ENCODE results near the gene MOV10L1.
A peak's percentile ranks its signal among the peaks of the same experiment; 100 is the strongest.

The MOV10L1 gene

DNA sequence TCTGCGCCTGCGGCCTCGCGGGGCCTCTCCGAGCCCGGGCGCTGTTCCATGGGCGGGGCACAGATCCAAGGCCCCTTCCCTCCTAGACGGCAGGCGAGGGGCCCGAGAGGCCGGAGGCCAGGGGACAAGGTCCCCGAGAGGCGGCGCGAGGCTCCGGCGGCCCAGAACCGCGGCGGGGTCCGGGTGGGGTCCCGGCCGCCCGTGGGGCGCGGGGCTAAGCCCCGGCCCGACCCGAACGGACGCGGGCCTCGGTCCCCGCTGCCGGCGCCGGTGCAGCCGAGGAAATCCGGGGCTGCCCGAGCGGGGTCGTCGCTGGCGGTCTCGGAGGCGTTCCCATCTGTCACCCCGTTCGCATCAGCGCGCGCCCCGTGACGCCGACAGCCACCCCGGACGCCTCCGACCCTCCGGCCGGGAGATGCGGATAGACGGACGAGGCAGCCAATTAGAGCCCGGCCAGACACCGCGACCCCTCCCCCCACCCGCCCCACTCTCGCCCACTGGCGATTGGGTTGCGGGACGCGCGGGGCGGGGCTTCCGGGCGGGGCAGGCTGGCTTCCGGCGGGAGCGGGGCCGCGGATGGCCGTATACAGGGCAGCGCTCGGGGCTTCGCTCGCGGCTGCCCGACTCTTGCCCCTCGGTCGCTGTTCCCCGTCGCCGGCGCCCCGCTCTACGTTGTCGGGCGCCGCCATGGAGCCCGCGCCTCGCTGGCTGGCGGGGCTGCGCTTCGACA lies 110.8 kb downstream of the MOV10L1 start, which contains the start of gene SELENOO:
Gene SELENOO (plus strand): TSS at position 551 of the 730 bp plus-strand sequence. CDS start 26 bp downstream, at position 577.
- WGBS, 2 donors (ENCODE audit: extremely low coverage in 2 of 2, insufficient read length in 2 of 2, insufficient replicate concordance in 1 of 2): no CpG with 5 or more reads among the region's 105 CpGs
- H3K36me3 ChIP-seq (replicated peaks in 1 of 2; ENCODE audit: control insufficient read depth in 2 of 2, insufficient read depth in 2 of 2, low read length in 2 of 2): peaks cover 10 to 48% of the 10 kb centered on the region in 2 donors

DNA sequence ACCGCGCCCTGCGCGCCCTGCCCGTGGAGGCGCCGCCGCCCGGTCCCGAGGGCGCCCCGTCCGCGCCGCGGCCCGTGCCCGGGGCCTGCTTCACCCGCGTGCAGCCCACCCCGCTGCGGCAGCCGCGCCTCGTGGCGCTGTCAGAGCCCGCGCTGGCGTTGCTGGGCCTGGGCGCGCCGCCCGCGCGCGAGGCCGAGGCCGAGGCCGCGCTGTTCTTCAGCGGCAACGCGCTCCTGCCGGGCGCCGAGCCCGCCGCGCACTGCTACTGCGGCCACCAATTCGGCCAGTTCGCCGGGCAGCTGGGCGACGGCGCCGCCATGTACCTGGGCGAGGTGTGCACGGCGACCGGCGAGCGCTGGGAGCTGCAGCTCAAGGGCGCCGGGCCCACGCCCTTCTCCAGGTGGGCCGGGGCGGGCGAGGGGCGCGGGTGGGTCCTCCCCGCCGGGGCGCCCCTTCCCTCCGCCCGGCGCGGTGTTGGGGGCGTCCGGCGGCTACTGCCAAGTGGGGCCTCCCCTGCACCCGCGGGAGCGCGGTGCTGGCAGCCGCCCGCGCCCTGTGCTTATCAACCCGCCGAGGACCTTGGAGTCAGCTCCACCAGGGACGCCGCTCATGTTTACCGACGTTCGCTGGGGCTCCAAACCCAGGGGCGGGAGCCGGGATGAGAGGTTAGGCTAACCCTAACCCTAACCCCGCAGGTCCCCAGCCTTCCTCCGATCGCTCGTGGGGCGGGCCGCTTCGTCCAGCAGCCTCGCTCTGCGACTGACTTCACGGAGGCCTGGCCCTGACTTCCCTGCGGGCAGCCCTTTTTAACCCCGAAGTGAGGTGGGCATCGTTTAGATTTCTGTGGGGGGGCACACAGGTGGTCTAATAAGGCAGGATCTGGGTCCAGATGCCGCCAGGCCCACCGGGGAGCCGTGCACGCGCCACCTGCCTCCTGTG lies 111.7 kb downstream of the MOV10L1 start:
- H2BK15ac ChIP-seq (ENCODE audit: low read length): no peak overlapping the region
- H3K9ac ChIP-seq (ENCODE audit: low read depth, low read length, poor library complexity): peak overlapping the region; percentile 96
- peak overlapping the region; percentile 52 for H3K23ac ChIP-seq (ENCODE audit: low read depth, low read length, poor library complexity)
- peaks cover 16% of the 10 kb centered on the region for H3K79me1 ChIP-seq (ENCODE audit: low read depth, low read length)
- H3K4me2 ChIP-seq (ENCODE audit: insufficient read depth, low read length, poor library complexity, severe bottlenecking): peak overlapping the region; percentile 83
- no peak overlapping the region for H3K14ac ChIP-seq (ENCODE audit: low read length)
- H2AFZ ChIP-seq (ENCODE audit: low read length): peak overlapping the region; percentile 78
- H3K27me3 ChIP-seq (ENCODE audit: control insufficient read depth in 3 of 3, insufficient read depth in 3 of 3, low read depth in 1 of 3, low read length in 3 of 3): no peaks in the 10 kb centered on the region
- WGBS, 2 donors (ENCODE audit: extremely low coverage in 2 of 2, insufficient read length in 2 of 2, insufficient replicate concordance in 1 of 2): no CpG with 5 or more reads among the region's 115 CpGs
- peaks cover 16 to 54% of the 10 kb centered on the region in 2 donors for H3K36me3 ChIP-seq (replicated peaks in 1 of 2; ENCODE audit: control insufficient read depth in 2 of 2, insufficient read depth in 2 of 2, low read length in 2 of 2)
- H3K9me3 ChIP-seq (replicated peaks in 1 of 2; ENCODE audit: control insufficient read depth in 2 of 2, insufficient read depth in 1 of 2, low read depth in 1 of 2, low read length in 2 of 2): peaks cover 0 to 14% of the 10 kb centered on the region in 2 donors
- no peak overlapping the region for H4K8ac ChIP-seq (ENCODE audit: low read depth, low read length)
- H4K91ac ChIP-seq (ENCODE audit: low read depth, low read length, poor library complexity): no peak overlapping the region
- H2BK12ac ChIP-seq (ENCODE audit: low read length): no peak overlapping the region
- peak overlapping the region; percentile 75 for H2BK5ac ChIP-seq (ENCODE audit: low read length)
- DNase-seq (ENCODE audit: low spot score): no peak
- H3K27ac ChIP-seq (replicated peaks; ENCODE audit: low read length): no peak overlapping the region
- peak overlapping the region; percentile 63 for H2AK5ac ChIP-seq (ENCODE audit: low read depth, low read length)
- H3K4me1 ChIP-seq (ENCODE audit: control insufficient read depth in 2 of 2, insufficient read depth in 1 of 2, low read depth in 1 of 2, low read length in 2 of 2): peaks cover 10 to 13% of the 10 kb centered on the region in 2 donors
- no peak overlapping the region for H3K4ac ChIP-seq (ENCODE audit: low read length)
- H2BK120ac ChIP-seq (ENCODE audit: low read depth, low read length): no peak overlapping the region
- H3K4me3 ChIP-seq (ENCODE audit: low read length in 2 of 2): peak overlapping the region; percentile 81 to 99
- H3K18ac ChIP-seq (ENCODE audit: low read length): peak overlapping the region; percentile 87

More for the DNA sequence above, 110.8 kb downstream of the MOV10L1 start, which contains the start of gene SELENOO:
- H3K79me1 ChIP-seq (ENCODE audit: low read depth, low read length): peaks cover 16% of the 10 kb centered on the region
- H3K18ac ChIP-seq (ENCODE audit: low read length): peak within 1 kb of the TSS; percentile 87
- H2BK15ac ChIP-seq (ENCODE audit: low read length): peak within 1 kb of the TSS; percentile 58
- H3K23ac ChIP-seq (ENCODE audit: low read depth, low read length, poor library complexity): peak within 1 kb of the TSS; percentile 80
- H3K4me2 ChIP-seq (ENCODE audit: insufficient read depth, low read length, poor library complexity, severe bottlenecking): peak within 1 kb of the TSS; percentile 98
- no peak within 1 kb of the TSS for H2BK12ac ChIP-seq (ENCODE audit: low read length)
- H3K4me1 ChIP-seq (ENCODE audit: control insufficient read depth in 2 of 2, insufficient read depth in 1 of 2, low read depth in 1 of 2, low read length in 2 of 2): peaks cover 10 to 13% of the 10 kb centered on the region in 2 donors
- peak within 1 kb of the TSS; percentile 75 for H2BK5ac ChIP-seq (ENCODE audit: low read length)
- H2BK120ac ChIP-seq (ENCODE audit: low read depth, low read length): no peak within 1 kb of the TSS
- peak; percentile 87 for DNase-seq (ENCODE audit: low spot score)
- peak within 1 kb of the TSS; percentile 91 for H2AFZ ChIP-seq (ENCODE audit: low read length)
- H2AK5ac ChIP-seq (ENCODE audit: low read depth, low read length): peak within 1 kb of the TSS; percentile 63
- H3K14ac ChIP-seq (ENCODE audit: low read length): no peak within 1 kb of the TSS
- H3K9me3 ChIP-seq (replicated peaks in 1 of 2; ENCODE audit: control insufficient read depth in 2 of 2, insufficient read depth in 1 of 2, low read depth in 1 of 2, low read length in 2 of 2): peaks cover 0 to 14% of the 10 kb centered on the region in 2 donors
- H3K4me3 ChIP-seq (ENCODE audit: low read length in 2 of 2): peak within 1 kb of the TSS; percentile 81 to 99
- H4K91ac ChIP-seq (ENCODE audit: low read depth, low read length, poor library complexity): no peak within 1 kb of the TSS
- no peak within 1 kb of the TSS for H3K4ac ChIP-seq (ENCODE audit: low read length)
- H3K27me3 ChIP-seq (ENCODE audit: control insufficient read depth in 3 of 3, insufficient read depth in 3 of 3, low read depth in 1 of 3, low read length in 3 of 3): no peaks in the 10 kb centered on the region
- no peak within 1 kb of the TSS for H4K8ac ChIP-seq (ENCODE audit: low read depth, low read length)
- peak within 1 kb of the TSS; percentile 96 for H3K9ac ChIP-seq (ENCODE audit: low read depth, low read length, poor library complexity)
- H3K27ac ChIP-seq (replicated peaks; ENCODE audit: low read length): no peak within 1 kb of the TSS

DNA sequence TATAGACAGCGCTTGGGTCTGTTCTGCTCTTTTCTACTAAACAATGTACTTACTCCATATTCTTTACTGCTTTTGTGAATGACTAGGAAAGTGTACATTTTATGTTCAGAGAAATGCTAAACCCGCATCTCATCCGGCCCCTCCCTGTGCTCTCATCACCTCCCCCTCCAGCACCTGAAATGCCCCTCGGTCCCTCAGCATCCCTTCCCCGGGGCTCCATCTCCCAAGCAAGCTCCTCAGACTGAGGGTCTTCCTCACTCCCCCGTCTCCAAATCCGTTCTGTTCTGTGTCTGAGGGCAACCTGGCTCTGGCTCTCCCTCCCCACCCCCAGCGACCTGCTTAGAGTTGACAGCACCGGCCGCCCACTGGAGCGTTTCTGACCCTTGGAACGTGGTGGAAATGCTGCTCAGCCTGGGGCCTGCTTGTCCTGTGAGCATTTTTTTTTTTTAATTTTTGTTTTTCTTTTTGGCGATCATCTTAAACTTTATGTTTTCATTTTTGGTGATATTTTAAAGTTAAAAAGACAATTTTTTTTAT lies 112.4 kb downstream of the MOV10L1 start:
- peak overlapping the region; percentile 52 for H3K23ac ChIP-seq (ENCODE audit: low read depth, low read length, poor library complexity)
- H3K9me3 ChIP-seq (replicated peaks in 1 of 2; ENCODE audit: control insufficient read depth in 2 of 2, insufficient read depth in 1 of 2, low read depth in 1 of 2, low read length in 2 of 2): peaks cover 0 to 14% of the 10 kb centered on the region in 2 donors
- H3K27ac ChIP-seq (replicated peaks; ENCODE audit: low read length): no peak overlapping the region
- peak overlapping the region; percentile 83 for H3K4me2 ChIP-seq (ENCODE audit: insufficient read depth, low read length, poor library complexity, severe bottlenecking)
- DNase-seq (ENCODE audit: low spot score): no peak
- no peak overlapping the region for H2AK5ac ChIP-seq (ENCODE audit: low read depth, low read length)
- H3K27me3 ChIP-seq (ENCODE audit: control insufficient read depth in 3 of 3, insufficient read depth in 3 of 3, low read depth in 1 of 3, low read length in 3 of 3): no peaks in the 10 kb centered on the region
- no CpG with 5 or more reads among the region's 13 CpGs for WGBS, 2 donors (ENCODE audit: extremely low coverage in 2 of 2, insufficient read length in 2 of 2, insufficient replicate concordance in 1 of 2)
- H2BK15ac ChIP-seq (ENCODE audit: low read length): no peak overlapping the region
- H3K14ac ChIP-seq (ENCODE audit: low read length): no peak overlapping the region
- peak overlapping the region; percentile 81 to 99 for H3K4me3 ChIP-seq (ENCODE audit: low read length in 2 of 2)
- peak overlapping the region; percentile 96 for H3K9ac ChIP-seq (ENCODE audit: low read depth, low read length, poor library complexity)
- H3K4ac ChIP-seq (ENCODE audit: low read length): no peak overlapping the region
- H4K91ac ChIP-seq (ENCODE audit: low read depth, low read length, poor library complexity): no peak overlapping the region
- H3K36me3 ChIP-seq (replicated peaks in 1 of 2; ENCODE audit: control insufficient read depth in 2 of 2, insufficient read depth in 2 of 2, low read length in 2 of 2): peaks cover 18 to 58% of the 10 kb centered on the region in 2 donors
- no peak overlapping the region for H2BK5ac ChIP-seq (ENCODE audit: low read length)
- H3K4me1 ChIP-seq (ENCODE audit: control insufficient read depth in 2 of 2, insufficient read depth in 1 of 2, low read depth in 1 of 2, low read length in 2 of 2): peaks cover 10 to 14% of the 10 kb centered on the region in 2 donors
- peaks cover 16% of the 10 kb centered on the region for H3K79me1 ChIP-seq (ENCODE audit: low read depth, low read length)
- H2BK12ac ChIP-seq (ENCODE audit: low read length): no peak overlapping the region
- H2BK120ac ChIP-seq (ENCODE audit: low read depth, low read length): no peak overlapping the region
- H2AFZ ChIP-seq (ENCODE audit: low read length): no peak overlapping the region
- peak overlapping the region; percentile 65 for H4K8ac ChIP-seq (ENCODE audit: low read depth, low read length)
- no peak overlapping the region for H3K18ac ChIP-seq (ENCODE audit: low read length)
